GM21360 (cell line): ENCODE data around the gene PIEZO1.

Experiments
- ATAC-seq: cut with Tn5 transposase; IDR thresholded peaks from one replicate; pipeline ENCODE4 v1.9.1; 2021; ENCODE audit warnings: mild to moderate bottlenecking, moderate library complexity; ENCODE audit not compliant: unreplicated experiment

PIEZO1 gene

DNA sequence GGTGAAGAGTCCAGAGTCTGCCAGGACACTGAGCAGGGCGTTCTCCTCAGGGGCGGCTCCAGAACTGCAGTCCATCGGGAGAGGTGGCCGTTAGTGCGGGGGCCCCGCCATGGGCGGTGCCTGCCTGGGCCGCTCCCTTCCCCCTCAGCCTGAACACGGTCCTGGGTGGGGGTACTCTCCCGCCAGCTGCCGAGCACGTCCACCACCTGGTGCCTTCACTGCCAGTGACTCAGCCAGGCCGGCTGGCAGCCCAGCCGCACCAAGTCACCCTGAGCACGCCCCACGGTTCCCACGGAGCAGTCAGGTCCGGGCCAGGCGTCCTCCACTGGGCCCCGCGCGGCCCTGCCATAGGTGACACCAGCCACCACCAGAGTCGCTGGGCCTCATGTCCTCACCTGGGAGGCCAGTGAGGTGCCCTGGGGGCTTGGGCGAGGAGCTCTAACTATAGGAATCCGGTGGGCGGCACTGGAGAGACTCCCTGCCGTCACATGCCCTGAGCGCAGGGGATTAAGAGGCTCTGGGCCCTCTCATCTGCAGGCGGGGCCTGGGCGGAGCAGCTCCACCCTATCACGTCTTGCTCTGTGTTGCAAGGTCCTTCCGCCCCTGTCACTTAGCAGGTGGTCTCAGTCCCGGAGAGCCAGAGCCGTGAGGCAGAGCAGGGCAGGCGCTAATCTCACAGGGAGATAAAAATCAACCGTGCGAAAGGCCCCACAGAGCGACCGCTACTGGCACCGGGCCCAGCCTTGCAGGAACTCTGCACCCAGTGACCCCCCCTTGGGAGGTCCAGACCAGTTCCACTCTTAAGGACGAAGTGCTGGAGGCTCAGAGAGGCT, 14.3 kb downstream of the PIEZO1 start:
- ATAC-seq = no peak

DNA sequence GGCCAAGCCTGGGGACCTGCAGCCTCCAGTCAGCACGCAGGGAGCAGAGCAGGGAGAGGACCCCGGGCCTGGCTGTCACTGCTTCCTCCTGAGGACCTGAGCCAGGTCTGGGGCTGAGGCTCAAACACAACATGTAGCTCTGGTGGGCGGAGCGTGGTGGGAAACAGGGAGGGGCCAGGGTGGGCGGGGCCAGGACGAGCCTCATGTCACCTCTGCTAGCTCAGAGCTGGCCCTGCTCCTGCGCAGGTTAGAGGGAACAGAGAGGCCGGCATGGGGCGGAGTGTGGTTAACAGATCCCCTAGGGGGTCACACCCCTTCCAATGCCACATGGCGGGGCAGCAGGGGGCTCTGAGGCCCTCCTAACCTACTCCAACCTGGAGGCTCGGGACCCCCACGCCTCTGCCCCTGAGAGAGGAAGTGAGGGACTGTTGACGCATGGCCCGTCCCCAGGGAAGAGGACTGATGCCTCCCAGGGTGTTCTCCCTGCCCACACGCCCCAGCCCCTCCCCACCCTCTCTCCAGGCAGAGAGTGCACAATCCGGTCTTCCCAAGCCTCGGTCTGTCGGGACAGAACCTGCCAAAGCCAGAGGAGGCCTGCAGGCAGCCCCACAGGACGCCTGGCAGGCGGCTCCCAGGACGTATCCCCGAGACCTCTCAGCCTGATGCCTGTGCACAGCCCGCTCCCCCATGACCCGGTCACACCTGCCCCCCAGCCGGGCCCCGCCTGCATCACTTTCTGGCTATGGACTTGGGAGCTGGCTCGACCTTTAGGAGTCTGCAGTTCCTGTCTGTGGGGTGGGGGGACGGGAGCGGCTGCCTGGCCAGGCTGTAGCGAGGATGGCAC, 15.2 kb downstream of the PIEZO1 start:
- no peak for ATAC-seq

DNA sequence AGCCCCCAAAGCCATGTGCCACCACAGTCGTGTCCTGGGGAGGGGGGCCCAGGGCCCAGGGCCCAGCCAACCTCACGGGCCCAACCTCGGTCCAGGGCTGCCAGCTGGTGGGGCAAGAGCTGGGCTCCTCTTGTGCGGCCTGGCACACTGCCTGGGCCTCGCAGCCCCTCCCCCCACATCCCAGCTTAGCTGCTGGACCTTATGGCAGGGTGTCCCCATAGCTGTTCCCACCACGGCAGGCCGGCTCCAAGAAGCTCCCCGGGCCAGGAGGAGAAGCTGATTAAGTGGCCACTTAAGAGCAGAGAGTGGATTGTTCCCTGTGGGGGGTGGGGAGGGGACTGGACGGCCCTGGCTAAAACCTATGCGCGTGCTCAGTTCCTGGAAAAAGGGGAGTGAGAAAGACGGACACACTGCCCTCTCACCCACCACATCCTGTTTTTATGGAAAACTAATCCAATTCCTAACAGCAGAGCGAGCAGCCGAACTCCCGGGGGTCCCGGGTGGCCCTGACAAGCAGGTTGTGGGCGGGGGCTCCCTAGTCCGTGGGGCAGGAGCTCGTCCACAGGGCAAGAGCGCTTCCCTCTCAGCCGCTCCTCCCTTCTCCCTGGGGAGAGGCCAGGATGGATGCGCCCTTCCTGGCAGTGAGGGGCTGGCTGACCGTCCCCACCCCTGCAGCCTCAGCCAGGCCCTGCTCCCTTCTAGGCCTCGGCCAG, 16.8 kb downstream of the PIEZO1 start:
- ATAC-seq = no peak

DNA sequence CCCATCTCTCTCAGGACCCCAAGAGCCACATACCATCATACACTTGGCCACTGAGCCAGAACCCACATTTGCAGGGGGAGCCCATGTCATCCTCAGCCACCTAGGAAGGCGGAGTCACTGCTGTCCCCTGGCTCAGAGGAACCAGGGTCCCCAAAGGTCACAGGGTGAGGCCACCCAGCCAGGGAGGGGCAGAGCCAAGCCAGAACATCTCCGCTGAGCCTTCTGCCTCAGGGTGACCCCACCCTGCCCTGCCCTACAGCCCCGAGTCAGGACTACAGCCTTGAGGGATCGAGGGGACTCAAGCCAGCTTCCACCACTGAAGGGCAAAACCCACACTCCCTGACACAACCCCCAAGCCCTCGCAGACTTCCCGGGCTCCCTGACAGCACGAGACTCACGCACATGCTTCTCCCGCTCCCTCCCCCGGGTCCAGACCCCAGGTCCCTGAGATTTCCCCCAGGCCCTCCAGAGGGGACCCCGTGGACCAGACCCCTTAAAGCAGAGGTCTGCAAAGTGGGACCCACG, 17.4 kb downstream of the PIEZO1 start:
- no peak for ATAC-seq

DNA sequence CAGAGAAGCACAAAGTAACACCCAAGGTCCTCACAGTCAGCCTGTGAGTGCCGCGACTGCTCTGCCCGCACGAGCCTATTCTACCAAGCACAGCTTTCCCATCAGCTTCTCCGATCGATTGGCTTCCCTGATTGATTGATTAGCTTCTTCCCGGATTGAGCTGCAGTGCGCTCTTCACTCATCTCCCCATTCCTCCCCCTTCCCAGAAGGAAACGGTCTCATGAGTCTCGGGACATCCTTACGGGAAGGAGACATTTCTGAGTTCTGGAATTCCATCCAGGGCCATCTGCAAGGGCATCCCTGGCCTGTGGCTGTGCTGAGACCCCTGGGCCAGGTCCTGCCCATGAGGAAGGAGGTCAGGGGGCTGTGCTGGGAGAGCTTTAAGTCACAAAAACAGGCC, 18.0 kb downstream of the PIEZO1 start:
- ATAC-seq = no peak

DNA sequence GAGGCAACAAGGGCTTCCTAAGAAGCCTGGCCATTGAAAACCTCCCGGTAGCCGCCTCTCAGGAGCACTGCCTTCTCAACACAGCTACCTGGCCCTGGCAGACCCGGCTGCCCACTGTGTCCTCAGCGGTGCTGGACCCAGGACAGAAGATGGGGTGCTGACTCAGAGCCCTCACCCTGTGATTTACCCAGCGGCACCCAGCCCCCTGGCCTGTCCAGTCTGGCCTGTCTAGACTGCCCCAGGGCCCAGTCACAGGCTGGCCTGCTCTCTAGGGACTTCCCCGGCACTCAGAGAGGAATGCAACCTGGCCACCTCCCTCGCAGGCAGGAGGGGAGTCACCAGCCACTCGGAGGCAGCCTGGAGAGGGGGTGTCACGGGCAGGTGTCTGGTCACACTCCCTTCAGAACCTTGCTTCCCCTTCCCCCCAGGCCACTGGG, 20.1 kb downstream of the PIEZO1 start:
- no peak for ATAC-seq

DNA sequence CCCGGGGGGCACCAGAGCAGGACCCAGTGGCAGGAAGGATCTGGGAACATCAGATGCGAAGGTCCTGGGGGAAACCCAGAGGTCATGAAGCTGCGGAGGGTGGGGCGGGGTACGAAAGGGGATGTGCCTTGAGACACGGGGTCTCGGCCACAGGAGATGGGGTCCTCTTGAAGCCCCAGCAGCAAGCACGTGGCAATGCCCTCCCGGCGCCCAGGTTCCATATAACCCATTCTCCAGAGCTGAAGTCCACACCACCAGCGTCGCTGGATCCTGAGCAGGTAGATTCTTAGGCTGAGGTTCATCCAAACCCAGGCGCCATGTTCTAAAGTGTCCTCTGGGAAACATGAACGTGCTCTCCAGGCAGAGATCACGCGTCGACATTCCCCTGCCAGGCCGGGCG, 20.9 kb downstream of the PIEZO1 start:
- ATAC-seq = no peak

DNA sequence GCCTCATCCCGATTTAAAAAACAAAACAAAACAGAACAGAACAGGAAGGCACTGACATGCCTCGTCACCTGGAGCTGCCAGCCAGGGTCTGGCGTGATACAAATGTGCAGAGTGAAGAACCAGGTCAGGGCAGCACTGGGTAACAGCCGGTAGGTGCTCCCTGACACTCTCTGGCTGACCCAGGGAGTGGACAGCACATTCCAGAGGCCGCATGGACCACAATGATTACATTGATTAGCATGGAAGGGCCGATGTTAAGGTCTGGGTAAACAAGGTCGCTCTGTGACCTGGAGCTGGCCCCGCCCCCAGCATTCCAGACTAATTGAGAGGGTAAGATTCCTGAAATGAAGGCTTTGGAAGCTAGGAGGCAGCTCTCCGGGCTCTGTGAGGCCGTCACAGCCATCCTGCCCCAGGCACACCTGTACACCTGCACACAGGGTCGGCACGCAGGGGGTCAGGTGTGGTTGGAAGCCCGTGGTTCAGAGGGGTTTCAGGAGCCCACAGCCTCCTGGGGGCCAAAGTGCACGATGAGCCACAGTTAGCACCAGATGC, 21.4 kb downstream of the PIEZO1 start:
- ATAC-seq = no peak

DNA sequence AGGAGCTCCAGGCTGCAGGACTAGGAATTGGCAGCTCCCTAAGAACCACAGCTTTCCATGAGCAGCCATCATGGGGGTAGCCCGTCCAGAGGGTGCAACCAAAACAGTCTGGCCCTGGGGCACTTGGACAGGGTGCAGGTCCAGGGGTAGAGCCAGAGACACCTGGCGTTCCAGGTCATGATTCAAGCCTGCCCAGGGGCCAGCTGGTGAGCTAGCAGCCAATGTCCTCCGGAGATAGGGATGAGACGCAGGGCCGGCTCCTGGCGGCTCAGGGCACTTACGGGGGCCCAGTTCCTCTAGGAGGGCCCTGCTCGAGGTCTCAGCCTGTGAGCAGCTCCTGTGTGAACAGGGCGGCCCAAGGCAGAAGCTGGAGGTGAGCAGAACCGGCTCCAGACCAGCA, 22.1 kb downstream of the PIEZO1 start:
- ATAC-seq = no peak

DNA sequence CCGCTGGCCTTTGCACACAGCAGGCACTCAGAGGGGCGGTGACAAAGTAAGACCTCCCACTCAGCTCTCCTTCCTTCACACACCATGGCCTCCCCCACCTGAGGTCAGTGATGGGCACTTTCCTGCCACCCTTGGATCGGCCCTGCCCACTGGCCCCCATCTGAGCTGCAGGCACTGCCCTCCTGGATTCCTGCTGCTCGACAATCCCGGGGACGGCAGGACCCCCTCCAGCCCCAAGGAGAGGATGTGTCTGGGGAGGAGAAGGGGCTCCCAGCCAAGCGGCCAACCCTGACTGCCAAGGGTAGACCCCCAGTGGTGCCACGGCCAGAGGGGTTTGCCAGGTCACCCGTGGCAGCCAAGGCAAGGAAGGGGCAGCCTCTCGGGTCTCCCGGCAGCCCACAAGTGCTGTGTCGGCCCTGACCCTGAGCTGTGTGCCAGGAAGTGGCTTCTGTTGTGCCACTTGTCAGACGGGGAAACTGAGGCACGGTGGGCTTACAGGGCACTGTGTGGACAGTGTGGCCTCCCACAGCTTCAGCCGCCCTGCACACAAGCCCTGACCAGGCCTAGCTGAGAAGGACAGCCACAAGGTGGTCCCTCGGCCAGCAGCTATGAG, 22.7 kb downstream of the PIEZO1 start:
- ATAC-seq = no peak

DNA sequence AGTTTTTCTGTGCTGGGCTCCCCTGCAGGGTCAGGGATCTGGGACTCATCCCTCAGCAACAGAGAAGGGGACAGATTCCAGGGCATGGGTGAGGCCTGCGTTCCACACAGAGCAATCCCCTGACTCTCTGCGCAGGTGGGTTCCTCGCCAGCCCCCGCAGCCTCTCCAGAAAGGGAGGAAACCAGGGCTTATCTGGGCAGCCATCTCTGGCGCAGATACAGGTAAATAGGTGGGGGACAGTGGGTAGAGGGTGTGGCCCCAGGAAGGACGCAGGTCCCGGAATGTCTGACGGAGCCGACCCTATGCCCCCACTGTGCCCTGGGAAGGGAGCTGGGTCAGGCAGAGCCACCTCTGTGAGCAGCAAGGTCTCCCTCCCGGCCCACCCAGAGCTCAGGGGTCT, 23.2 kb downstream of the PIEZO1 start:
- no peak for ATAC-seq

DNA sequence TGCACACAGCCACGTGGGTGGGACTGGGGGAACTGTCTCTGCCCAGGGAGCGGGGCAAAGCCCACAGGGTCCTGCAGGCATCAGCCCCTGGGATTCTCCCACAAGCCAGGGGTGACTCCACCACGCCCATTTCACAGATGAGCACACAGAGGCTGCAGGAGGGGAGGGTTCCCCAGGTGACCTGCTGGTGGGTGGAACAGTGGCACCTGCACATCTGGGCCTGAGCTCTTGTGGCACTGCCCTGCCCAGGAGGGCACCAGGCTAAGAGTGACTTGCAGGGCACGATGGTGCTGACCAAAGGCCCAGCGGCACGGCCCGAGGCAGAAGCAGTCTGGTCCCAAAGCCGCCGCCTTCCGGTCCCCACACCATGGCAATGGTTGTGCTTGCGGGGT, 23.9 kb downstream of the PIEZO1 start:
- ATAC-seq = no peak

DNA sequence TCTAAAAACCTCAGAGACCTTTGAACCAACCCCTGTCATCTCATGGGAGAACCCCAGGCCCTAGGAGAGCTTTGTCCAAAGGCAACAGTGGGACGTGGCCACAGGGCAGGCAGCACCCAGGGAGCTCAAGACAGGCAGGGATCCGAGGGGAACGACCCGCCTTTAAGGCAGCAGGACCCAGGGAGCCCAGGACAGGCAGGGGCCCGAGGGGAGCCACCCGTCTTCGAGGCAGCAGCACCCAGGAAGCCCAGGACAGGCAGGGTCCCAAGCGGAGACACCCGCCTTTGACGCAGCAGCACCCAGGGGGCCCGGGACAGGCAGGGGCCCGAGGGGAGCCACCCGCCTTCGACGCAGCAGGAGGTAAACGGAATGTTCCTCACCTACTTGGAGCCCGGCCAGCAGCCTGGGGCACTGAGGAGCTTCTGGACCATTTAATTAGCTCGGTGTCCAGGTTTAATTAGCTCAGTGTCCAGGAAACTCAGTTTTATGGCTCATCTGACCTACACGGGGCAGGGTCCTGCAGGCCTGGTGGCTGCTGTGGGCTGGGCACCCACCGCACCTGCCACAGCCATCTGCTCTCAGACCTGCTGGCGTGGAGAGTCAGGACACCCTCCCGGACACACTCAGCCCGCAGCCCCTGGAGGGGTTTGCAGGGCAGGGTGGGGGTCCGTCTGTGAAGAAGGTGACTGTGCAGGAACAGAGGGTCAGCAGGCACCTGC, 24.4 kb downstream of the PIEZO1 start:
- ATAC-seq = no peak

DNA sequence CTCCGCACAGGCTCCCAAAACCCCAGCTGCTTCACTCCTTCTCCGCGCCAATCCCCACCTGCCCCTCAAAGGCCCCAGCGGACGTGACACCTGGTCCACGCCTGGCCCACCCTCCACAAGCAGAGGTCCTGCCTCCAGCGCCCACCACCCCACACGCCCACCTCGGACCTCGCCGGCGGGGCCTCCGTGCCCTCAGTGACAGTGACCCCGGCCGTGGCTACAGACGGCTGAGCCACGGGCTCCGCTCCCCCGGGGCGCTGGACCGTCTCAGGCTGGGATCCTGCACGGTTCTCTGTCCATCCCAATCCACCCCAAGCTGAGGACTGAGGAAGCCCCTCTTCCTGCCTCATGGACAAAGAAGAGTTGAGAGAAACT, 25.1 kb downstream of the PIEZO1 start:
- ATAC-seq = no peak

DNA sequence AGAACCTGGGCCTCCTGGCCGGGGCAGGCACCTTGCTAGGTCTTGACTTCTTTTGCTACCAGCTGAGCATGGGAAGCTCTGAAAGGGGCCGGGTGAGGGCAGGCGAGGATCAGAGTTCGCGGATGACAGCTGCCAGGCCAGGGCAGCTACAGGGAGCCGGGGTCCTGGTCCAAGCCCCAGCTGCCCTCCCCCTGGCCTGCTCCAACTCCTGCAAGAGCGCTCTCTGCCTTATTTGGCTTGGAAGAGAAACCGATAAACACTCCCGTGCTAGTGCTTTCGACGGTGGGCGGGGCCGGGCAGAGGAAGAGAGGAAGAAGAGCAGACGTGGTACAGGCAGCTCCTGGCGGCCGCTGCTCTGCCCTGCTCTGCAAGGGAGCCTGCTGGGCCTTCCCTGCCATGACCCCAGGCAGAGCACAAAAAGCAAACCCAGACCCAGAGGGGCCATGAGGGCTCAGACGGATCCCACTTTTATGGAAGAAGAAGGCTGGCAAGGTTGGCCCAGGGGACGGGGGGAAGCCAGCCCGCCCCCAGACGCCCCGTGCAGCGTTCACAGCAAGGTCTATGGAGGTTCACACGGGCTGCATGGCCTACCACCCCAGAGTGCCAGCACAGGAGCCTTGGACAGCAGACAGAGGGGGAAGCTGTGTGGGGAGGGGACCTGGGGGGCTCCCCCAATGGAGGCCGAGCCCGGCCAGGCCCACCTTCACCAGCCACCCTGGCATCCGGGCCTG, 25.6 kb downstream of the PIEZO1 start:
- no peak for ATAC-seq

DNA sequence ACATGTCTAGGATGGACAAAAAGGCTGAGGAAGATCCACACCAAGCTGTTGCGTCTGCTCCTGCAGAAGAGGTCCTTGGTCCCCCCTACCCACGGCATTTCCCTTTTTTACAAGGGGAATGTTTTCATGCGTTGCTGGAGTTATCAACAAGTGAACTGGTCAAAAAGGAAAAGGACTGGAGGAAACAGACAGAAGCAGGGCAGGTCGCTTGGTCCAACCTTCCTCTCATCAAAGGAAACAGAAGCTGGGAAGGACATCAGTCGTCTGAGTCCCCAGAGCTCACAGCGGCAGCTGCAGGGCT, 26.1 kb downstream of the PIEZO1 start:
- ATAC-seq = no peak

DNA sequence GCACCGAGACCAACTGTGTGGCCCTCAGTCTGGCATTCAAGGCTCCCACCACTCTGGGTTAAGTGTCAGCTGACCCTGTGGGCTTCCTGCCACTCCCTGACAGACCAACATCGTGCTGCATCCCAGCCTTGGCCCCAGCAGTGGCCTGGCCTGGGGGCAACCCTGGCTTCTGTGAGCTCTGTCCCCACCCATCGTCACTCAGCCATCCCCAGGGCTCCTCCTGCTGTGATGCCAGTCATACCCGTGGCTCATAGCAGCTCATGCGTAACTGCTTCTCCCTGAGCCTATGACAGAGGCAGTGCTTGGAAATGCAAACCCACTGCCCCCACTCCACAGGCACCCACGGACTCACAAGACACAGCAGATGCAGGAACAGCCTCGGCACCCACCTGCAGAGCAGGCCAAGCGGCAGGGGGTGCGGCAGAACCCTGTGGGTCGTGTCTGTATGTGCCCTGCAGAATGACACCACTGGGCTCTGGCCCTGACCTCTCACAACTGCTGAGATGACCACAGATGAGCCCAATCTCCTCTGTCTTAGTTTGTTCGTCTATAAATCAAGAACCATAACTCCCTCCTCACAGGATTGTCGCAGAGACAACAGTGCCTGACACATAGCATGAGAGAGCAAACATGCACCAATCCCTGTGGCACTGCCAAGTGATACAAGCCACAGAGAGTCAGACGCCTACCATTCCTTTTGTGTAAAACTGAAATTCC, 26.6 kb downstream of the PIEZO1 start:
- no peak for ATAC-seq

DNA sequence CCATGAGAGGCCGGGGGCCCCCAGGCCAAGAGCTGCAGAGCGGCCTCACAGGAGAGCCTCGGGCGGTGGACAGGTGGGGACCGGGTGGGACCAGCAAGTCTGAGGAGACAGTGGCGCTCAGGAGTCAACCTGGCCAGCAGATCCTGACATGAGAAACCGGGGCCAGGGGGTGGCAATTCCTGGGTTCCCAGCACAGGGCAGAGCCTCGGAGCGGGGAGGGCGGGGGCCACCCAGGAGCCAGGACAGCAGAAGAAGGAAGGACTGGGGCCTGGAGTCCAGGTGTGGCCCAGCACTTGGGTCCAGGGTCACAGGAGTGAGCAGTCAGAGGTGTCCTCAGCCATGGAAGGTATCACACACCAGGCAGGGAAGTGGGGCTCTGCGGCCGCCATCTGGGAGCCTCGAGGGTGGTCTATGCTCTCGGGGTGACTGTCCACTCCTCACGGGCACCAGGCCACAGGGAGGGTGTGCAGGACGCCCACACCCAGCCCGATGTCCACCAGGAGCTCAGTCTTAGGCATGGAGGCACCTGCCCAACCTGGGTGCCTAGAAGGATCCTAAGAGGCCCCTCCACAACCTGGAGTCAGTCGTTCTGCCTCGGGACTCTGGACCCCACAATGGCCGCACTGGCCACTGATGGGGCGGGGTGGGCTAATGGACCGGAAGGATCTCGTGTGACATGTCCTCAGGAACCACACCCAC, 29.1 kb downstream of the PIEZO1 start:
- ATAC-seq = no peak
